ENCODE data around the gene KDM6A. TPM values are rescaled to one million over a fixed set of nuclear protein-coding genes. Genes with fewer than 3 reads are reported as not detected.
A peak's percentile ranks its signal among the peaks of the same experiment; 100 is the strongest.

The KDM6A gene
- 67.4 and 167 TPM in 2 replicates for total RNA-seq (2011; cell fraction: chromatin; rRNA removed; ENCODE audit: low replicate concordance)
- total RNA-seq (2011; cell fraction: nucleolus; rRNA removed) = 29.5 and 35.7 TPM in 2 replicates
- 52.1 and 74.0 TPM in 2 replicates for total RNA-seq (2011; cell fraction: nucleoplasm; rRNA removed)
- 14.6 and 18.8 TPM in 2 replicates for total RNA-seq (2014; rRNA removed)
- total RNA-seq (2014; rRNA removed; fragmentation: Illumina TruSeq; extraction: Trizol) = 26.9 and 28.3 TPM in 2 replicates
- total RNA-seq (2015; rRNA removed; fragmentation: Illumina TruSeq; extraction: Trizol) = 21.7 and 22.9 TPM in 2 replicates
- total RNA-seq (2021) = 21.0 and 27.5 TPM in 2 replicates
- 34.3 and 38.0 TPM in 2 replicates for polyA plus RNA-seq (2011; rRNA removed)
- 17.2 and 18.4 TPM in 2 replicates for polyA plus RNA-seq (2011; cell fraction: cytosol; rRNA removed)
- polyA plus RNA-seq (2011; cell fraction: nucleus; rRNA removed) = 53.5 and 79.2 TPM in 2 replicates
- polyA plus RNA-seq (2012) = 14.1 and 18.4 TPM in 2 replicates
- 25.3 and 25.5 TPM in 2 replicates for polyA plus RNA-seq (2014; fragmentation: Illumina TruSeq; extraction: Trizol)
- polyA plus RNA-seq (2014; fragmentation: Nextera tagmentation; extraction: Ambion mirVana) = 1 to 10 TPM; 8.4 to 8.9 TPM
- 16.2 and 23.4 TPM in 2 replicates for polyA plus RNA-seq (2014; rRNA removed)
- 67.2 and 73.7 TPM in 2 replicates for polyA minus RNA-seq (2011; rRNA and poly(A)+ RNA removed)
- polyA minus RNA-seq (2011; cell fraction: cytosol; rRNA and poly(A)+ RNA removed) = 24.0 and 30.0 TPM in 2 replicates
- 39.2 and 66.4 TPM in 2 replicates for polyA minus RNA-seq (2011; cell fraction: nucleus; rRNA and poly(A)+ RNA removed)
- Bru-seq, nascent RNA = percentile 84 among the genes with signal in this experiment
- percentile 89 among the genes with signal in this experiment for BruChase-seq, experiment 1, labeled RNA remaining after a 2-hour chase
- percentile 88 among the genes with signal in this experiment for BruChase-seq, experiment 2, labeled RNA remaining after a 6-hour chase
- long read RNA-seq, experiment 1, full-length matches to known transcripts = 10 of 46 reads
- long read RNA-seq, experiment 1, partial matches to known transcripts = 22 of 46 reads
- long read RNA-seq, experiment 1, other reads (novel, unspliced or antisense) = 14 of 46 reads
- long read RNA-seq, experiment 2, partial matches to known transcripts = 0 of 7 reads
- long read RNA-seq, experiment 2, other reads (novel, unspliced or antisense) = 7 of 7 reads
- long read RNA-seq, experiment 3, partial matches to known transcripts = 2 of 2 reads
- long read RNA-seq, experiment 3, other reads (novel, unspliced or antisense) = 0 of 2 reads

- peaks cover 12% of the 10 kb centered on the region for H3K36me3 ChIP-seq (ENCODE audit: control insufficient read depth, insufficient read depth, low read length)
- WGBS (ENCODE audit: insufficient coverage, low coverage, missing lambda C conversion rate) = 0% methylated on average over 9 of the region's 61 CpGs
- peak within 1 kb of the TSS; percentile 99 for H3K4me3 ChIP-seq
- H3K9me3 ChIP-seq (replicated peaks; ENCODE audit: control insufficient read depth, insufficient read depth, low read depth, low read length) = no peaks in the 10 kb centered on the region
- peaks cover 7% of the 10 kb centered on the region for H4K20me1 ChIP-seq (replicated peaks; ENCODE audit: control insufficient read depth, insufficient read depth, low read length)
- FAIRE-seq = peak; percentile 95
- BruUV-seq (replicated peaks) = no TSS peak
- peaks cover 0 to 14% of the 10 kb centered on the region in 2 experiments; a peak in 4 of 5 replicates for H3K4me1 ChIP-seq (replicated peaks in 1 of 2; ENCODE audit: control insufficient read depth in 2 of 2, insufficient read depth in 2 of 2, low read length in 2 of 2)
- POLR2A ChIA-PET = interaction anchor here (0.5 to 3.2 kb wide), 6 partner anchors 10 to 847 kb away, joined by 3 to 11 read pairs (median 3); partner anchors contain the start of gene DUSP21
- H3K27ac ChIP-seq (ENCODE audit: extremely low read depth, low read depth, low read length) = peak within 1 kb of the TSS; percentile 93
- H3K9ac ChIP-seq (ENCODE audit: insufficient read depth in 1 of 2, low read depth in 2 of 2, low read length in 2 of 2) = peak within 1 kb of the TSS; percentile 89 to 99
- H3K4me2 ChIP-seq (ENCODE audit: insufficient read depth, low read length) = peak within 1 kb of the TSS; percentile 88
- DNase-seq (ENCODE audit: extremely low read depth in 1 of 4, low spot score in 3 of 4) = peak; percentile 94 to 98 (median 96)
- in situ Hi-C loops (cut with MboI) (no loop called here), intact Hi-C loops (cut with micrococcal nuclease) (loop anchor here (2.0 to 5.0 kb wide), 2 partner anchors 42 to 199 kb away; no protein-coding TSS in a partner anchor)
- H3K27me3 ChIP-seq (ENCODE audit: control insufficient read depth in 2 of 2, insufficient read depth in 2 of 2, low read length in 2 of 2) = no peaks in the 10 kb centered on the region
- H3K9me1 ChIP-seq (ENCODE audit: control insufficient read depth, insufficient read depth, low read length) = no peaks in the 10 kb centered on the region
- CTCF ChIA-PET (ENCODE audit: low intra/inter-chr PET ratio) = interaction anchor here (0.6 kb wide), 1 partner anchor 909 kb away, joined by 3 read pairs; no protein-coding TSS in a partner anchor
- H2AFZ ChIP-seq (ENCODE audit: low read depth, low read length) = peak within 1 kb of the TSS; percentile 79
- peaks cover 63% of the 10 kb centered on the region for H3K79me2 ChIP-seq (ENCODE audit: control insufficient read depth, insufficient read depth, low read length)
- ATAC-seq = peak; percentile 88
- TF ChIP-seq ZNF740 (CRISPR knock-in tag; IDR thresholded peaks at IDR 0.05) (no peak), ZNF740 (tag; IDR thresholded peaks at IDR 0.05) (0 out of 4 replicates have a peak, but pooled peaks of 1 of the 2 experiments have one; percentile 39), CXXC5 (CRISPR knock-in tag; IDR thresholded peaks at IDR 0.05) (peak; percentile 99), TOE1 (IDR thresholded peaks at IDR 0.05; ENCODE audit: borderline replicate concordance) (peak; percentile 97), TOE1 (CRISPR knock-in tag; IDR thresholded peaks at IDR 0.05; ENCODE audit: borderline replicate concordance, low read depth) (no peak), HCFC1 (IDR thresholded peaks at IDR 0.05; ENCODE audit: low read depth, low read length) (peak; percentile 11; the same call in 1 of the 2 replicates), GABPA (tag; conservative IDR thresholded peaks at IDR 0.05; ENCODE audit: low read depth) (peak; percentile 86), ZNF324 (CRISPR knock-in tag; IDR thresholded peaks at IDR 0.05) (no peak), TBP (optimal IDR thresholded peaks at IDR 0.05; ENCODE audit: low read depth, low read length) (peak; percentile 73), NFATC3 (IDR thresholded peaks at IDR 0.05) (no peak), CEBPB (tag; IDR thresholded peaks at IDR 0.05) (no peak), ZFPM2 (CRISPR knock-in tag; IDR thresholded peaks at IDR 0.05) (no peak), NR2C2 (CRISPR knock-in tag; IDR thresholded peaks at IDR 0.05) (no peak), NR2C2 (tag; IDR thresholded peaks at IDR 0.05) (peak; percentile 75), NFE2L1 (tag; IDR thresholded peaks at IDR 0.05; ENCODE audit: borderline replicate concordance, low read depth) (no peak)
- TF ChIP-seq, protein P1, sequence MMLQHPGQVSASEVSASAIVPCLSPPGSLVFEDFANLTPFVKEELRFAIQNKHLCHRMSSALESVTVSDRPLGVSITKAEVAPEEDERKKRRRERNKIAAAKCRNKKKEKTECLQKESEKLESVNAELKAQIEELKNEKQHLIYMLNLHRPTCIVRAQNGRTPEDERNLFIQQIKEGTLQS (IDR thresholded peaks at IDR 0.05) = peak; percentile 42
- TF ChIP-seq, protein P1 (CRISPR knock-in tag; conservative IDR thresholded peaks at IDR 0.05) = no peak
These were observed at the start of gene KDM6A for GRCh38 chrX:44872821-44873414. Gene KDM6A (plus strand): TSS chrX:44873188. CDS start chrX:44873552, 364 bp downstream.
